ENCODE measurements around the gene TUBB.
A peak's percentile ranks its signal among the peaks of the same experiment; 100 is the strongest.
"Not testable (repeated sequence)": the region's sequence is repeated elsewhere in the genome, so short reads cannot be mapped to it uniquely, and the experiment has no call there.

Gene TUBB

GRCh38 chr6:30763618-30764489 is 43.7 kb downstream of the TUBB start:
- no peak for DNase-seq

- not testable (repeated sequence) for DNase-seq
These were observed 44.4 kb downstream of the TUBB start for GRCh38 chr6:30764490-30765043.

GRCh38 chr6:30765495-30765894 is 45.3 kb downstream of the TUBB start:
- DNase-seq, result not testable (repeated sequence)

GRCh38 chr6:30766461-30767157 is 46.5 kb downstream of the TUBB start:
- DNase-seq, result no peak

- DNase-seq, result no peak
These were observed 47.2 kb downstream of the TUBB start for GRCh38 chr6:30767158-30767943.

- DNase-seq, result no peak
These were observed 47.8 kb downstream of the TUBB start for GRCh38 chr6:30767944-30768301.

- no peak for DNase-seq
These were observed 48.5 kb downstream of the TUBB start for GRCh38 chr6:30768634-30769087.

GRCh38 chr6:30769088-30769852 is 49.1 kb downstream of the TUBB start:
- peak; percentile 39 for DNase-seq

- no peak for DNase-seq
These were observed 49.8 kb downstream of the TUBB start for GRCh38 chr6:30769853-30770524.

GRCh38 chr6:30770592-30770991 is 50.4 kb downstream of the TUBB start:
- DNase-seq, result no peak

- DNase-seq, result no peak
These were observed 54.5 kb downstream of the TUBB start for GRCh38 chr6:30774701-30775100.
